Heart left ventricle (tissue), 16 donors: ENCODE measurements around the gene RASA4B. TPM values are rescaled to one million over a fixed set of nuclear protein-coding genes. Genes with fewer than 3 reads are reported as not detected.

Experiments
- ATAC-seq, 4 donors: fragments of 200-7000 bp; cut with Tn5 transposase; one replicate each; pipeline ENCODE4 v1.9.1; 2020 to 2022; ENCODE audit warnings: moderate library complexity in 4 of 4, mild to moderate bottlenecking in 3 of 4, moderate number of reproducible peaks in 1 of 4
- DNase-seq, 5 donors: peaks; one replicate each; pipeline ENCODE4 v3.0.0-alpha.2; 2020
- H3K27ac ChIP-seq, 12 donors: fragments of 200-600 bp; sonication (generic) in 4 of 12; one replicate each; pipeline versions ENCODE4 v1.5.0 to v1.8.0; 2016 to 2022; ENCODE audit warnings: mild to moderate bottlenecking in 2 of 12
- H3K27me3 ChIP-seq, 9 donors: fragments of 200-600 bp; sonication (generic) in 2 of 9; one replicate each; pipeline versions ENCODE4 v1.5.1 to v1.8.0; 2016 to 2022; ENCODE audit warnings: mild to moderate bottlenecking in 3 of 9
- H3K36me3 ChIP-seq, 9 donors: fragments of 200-600 bp; sonication (generic) in 2 of 9; one replicate each; pipeline versions ENCODE4 v1.5.0 to v1.8.0; 2018 to 2022; ENCODE audit warnings: mild to moderate bottlenecking in 2 of 9
- H3K4me1 ChIP-seq, 12 donors: fragments of 200-600 bp; sonication (generic) in 4 of 12; one replicate each; pipeline versions ENCODE4 v1.5.0 to v1.8.0; 2016 to 2022; ENCODE audit warnings: mild to moderate bottlenecking in 3 of 12
- H3K4me3 ChIP-seq, 12 donors: fragments of 200-600 bp; sonication (generic) in 4 of 12; one replicate each; pipeline versions ENCODE4 v1.5.0 to v1.8.0; 2017 to 2022; ENCODE audit warnings: mild to moderate bottlenecking in 9 of 12, moderate library complexity in 4 of 12
- H3K9me3 ChIP-seq, 12 donors: fragments of 200-600 bp; sonication (generic) in 4 of 12; one replicate each; pipeline versions ENCODE4 v1.5.0 to v1.8.0; 2016 to 2022; ENCODE audit warnings: mild to moderate bottlenecking in 1 of 12
- POLR2A ChIP-seq, 2 donors: fragments of 450-650 bp; IDR thresholded peaks; one replicate each; pipeline ENCODE4 v1.6.1; 2017; ENCODE audit warnings: antibody characterized with exemption in 2 of 2, mild to moderate bottlenecking in 2 of 2, moderate library complexity in 2 of 2
- WGBS, 4 donors: extraction: QIAGEN DNeasy Blood & Tissue Kit in 2 of 4; methylation state at CpG; one replicate each; pipeline versions ENCODE4 v1.1.5 to v1.1.7; 2013 to 2018; 5-methylcytosine and 5-hydroxymethylcytosine counted together
- intact Hi-C, 10 donors: fragments of 100-400 bp; cut with DNase I; formaldehyde crosslinking; loops; one replicate each; pipeline versions ENCODE4 v1.11.1 to v1.14.2; 2022
- polyA plus RNA-seq, 2 donors: library from polyadenylated mRNA; stranded (reverse); fragments of 200-250 nt; gene quantifications; one replicate each; pipeline ENCODE4 v1.2.3, GENCODE V29; 2013
- total RNA-seq, 9 donors: library from RNA; depleted of rRNA in 2 of 9; stranded (reverse); fragments of >200 nt in 2 of 9; fragmentation: NEBNext Ultra II Directional in 3 of 9; extraction: Animal tissue kit (Norgen Biotek cat#: 25700) in 3 of 9; gene quantifications; one replicate each; pipeline versions ENCODE4 v1.1.0 to v1.2.4, GENCODE V29; 2016 to 2023
- TF ChIP-seq, protein P1 (sequence below), 12 donors: fragments of 200-600 bp; sonication (generic) in 4 of 12; IDR thresholded peaks; one replicate each; pipeline versions ENCODE4 v1.5.0 to v1.8.0; 2018 to 2022; ENCODE audit warnings: antibody characterized with exemption in 12 of 12, mild to moderate bottlenecking in 5 of 12
- donor health status: ischemic (EF 13 %, LVEDD 7.1; RV severe dilation, severe dysfunction).
- donor health status: healthy with polysubstance abuse.
- donor health status: DM: no; HTN: yes; CAD: no.
- donor health status: DM: no; HTN: no; CAD: no.
- donor health status: ischemic (EF 25% LVEDD 6.9; RV normal size, moderate dysfunction).
- donor health status: ischemic (EF 25% LVEDD 5.7; RV mildly dilated, moderate dysfunction).
- donor health status: healthy.
- donor health status: DM: yes; HTN: yes; CAD: no.
- donor health status: ischemic (EF 35%, LVEDD 5.7; RV mildly dilated, moderate dysfunction).
- donor health status: nonischemic (EF 11% LVEDD 7.7; RV severe dilation, severe dysfunction).
- donor health status: DM: yes; HTN: yes; CAD: no.
- donor health status: PGD.
- donor health status: ischemic (EF 29% LVEDD 5.4; RV normal size, mild dysfunction).
- donor health status: nonischemic (EF 23%, LVEDD 6.1; RV moderate dilation, normal function).

The RASA4B gene
- total and polyA plus RNA-seq, 11 donors, result 2.7 to 28.1 (median 6.0) TPM

DNA sequence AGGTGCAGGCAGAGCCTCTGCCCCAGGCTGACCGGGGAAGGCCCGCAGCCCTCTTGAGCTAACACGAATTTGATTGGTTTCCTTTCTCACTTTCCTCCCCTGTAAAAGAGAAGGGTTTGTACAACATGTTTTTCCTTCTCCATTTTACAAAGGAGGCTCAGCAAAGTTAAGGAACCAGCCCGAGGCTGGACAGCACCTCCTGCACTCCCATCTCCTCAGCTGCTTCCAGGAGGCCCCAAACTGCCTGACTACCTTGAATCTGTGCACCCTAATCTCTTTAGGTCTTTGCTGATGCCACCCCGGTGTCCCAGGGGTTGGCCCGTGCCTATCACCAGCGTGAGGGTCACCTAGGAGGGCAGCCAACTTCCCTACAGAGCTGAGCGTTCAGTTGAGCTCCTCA, 57.1 kb downstream of the RASA4B start:
- no peak for DNase-seq
- Histone ChIP-seq H3K9me3 (no peaks in the 10 kb centered on the region), H3K4me3 (no peak overlapping the region), H3K27me3 (no peaks in the 10 kb centered on the region), H3K36me3 (peaks cover 0 to 41% (median 34%) of the 10 kb centered on the region in 9 donors), H3K4me1 (peaks cover 0 to 14% (median 11%) of the 10 kb centered on the region in 12 donors), H3K27ac (no peak overlapping the region)
- 80 to 87% (median 84%) methylated on average over 8 of the region's 8 CpGs for WGBS, 4 donors
- intact Hi-C loops, result no loop called here
- TF ChIP-seq, protein P1, sequence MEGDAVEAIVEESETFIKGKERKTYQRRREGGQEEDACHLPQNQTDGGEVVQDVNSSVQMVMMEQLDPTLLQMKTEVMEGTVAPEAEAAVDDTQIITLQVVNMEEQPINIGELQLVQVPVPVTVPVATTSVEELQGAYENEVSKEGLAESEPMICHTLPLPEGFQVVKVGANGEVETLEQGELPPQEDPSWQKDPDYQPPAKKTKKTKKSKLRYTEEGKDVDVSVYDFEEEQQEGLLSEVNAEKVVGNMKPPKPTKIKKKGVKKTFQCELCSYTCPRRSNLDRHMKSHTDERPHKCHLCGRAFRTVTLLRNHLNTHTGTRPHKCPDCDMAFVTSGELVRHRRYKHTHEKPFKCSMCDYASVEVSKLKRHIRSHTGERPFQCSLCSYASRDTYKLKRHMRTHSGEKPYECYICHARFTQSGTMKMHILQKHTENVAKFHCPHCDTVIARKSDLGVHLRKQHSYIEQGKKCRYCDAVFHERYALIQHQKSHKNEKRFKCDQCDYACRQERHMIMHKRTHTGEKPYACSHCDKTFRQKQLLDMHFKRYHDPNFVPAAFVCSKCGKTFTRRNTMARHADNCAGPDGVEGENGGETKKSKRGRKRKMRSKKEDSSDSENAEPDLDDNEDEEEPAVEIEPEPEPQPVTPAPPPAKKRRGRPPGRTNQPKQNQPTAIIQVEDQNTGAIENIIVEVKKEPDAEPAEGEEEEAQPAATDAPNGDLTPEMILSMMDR (IDR thresholded peaks at IDR 0.05), result no peak
- no peak for TF ChIP-seq POLR2A (IDR thresholded peaks at IDR 0.05)
- ATAC-seq, result no peak

DNA sequence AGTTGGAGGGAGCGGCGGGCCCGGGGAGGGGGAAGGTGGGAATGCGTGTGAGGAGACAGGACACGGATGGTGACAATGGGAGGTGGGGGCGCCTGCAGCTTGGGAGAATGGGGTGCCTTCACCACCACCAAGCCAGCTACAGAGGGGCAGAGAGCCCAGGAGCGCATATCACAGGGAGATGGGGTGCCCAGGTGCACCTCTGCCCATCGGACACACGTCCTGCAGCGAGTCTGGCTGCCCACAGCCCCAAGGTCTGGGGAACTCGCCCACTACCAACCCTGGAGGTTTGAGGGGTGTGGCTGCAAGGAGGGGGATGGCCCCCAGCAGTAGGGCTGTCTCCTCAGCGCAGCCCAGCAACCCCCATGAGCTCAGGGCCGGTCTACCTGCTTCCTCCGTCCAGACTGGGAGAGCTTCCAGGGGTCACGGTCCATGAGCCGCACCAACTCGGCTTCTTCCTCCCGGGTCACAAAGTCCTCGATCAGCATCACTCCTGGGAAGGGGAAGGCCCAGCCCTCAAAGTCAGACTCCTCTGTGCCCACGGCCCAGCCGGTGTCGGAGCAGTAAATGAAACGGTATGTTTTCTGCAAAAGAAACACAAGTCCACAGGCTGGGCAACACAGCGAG, 58.2 kb downstream of the RASA4B start:
- no peak for TF ChIP-seq POLR2A (IDR thresholded peaks at IDR 0.05)
- TF ChIP-seq, protein P1 (IDR thresholded peaks at IDR 0.05), result no peak
- Histone ChIP-seq H3K4me3 (no peak overlapping the region), H3K36me3 (peaks cover 0 to 44% (median 34%) of the 10 kb centered on the region in 9 donors), H3K4me1 (peaks cover 0 to 12% (median 10%) of the 10 kb centered on the region in 12 donors), H3K9me3 (no peaks in the 10 kb centered on the region), H3K27ac (no peak overlapping the region), H3K27me3 (no peaks in the 10 kb centered on the region)
- intact Hi-C loops, result loop anchor here in 1 of 10 donors (10.0 kb wide), 1 partner anchor 55 kb away; no protein-coding TSS in a partner anchor
- ATAC-seq (no peak), DNase-seq (no peak)
- 92 to 95% (median 94%) methylated on average over 19 to 24 of the region's 24 CpGs for WGBS, 4 donors

DNA sequence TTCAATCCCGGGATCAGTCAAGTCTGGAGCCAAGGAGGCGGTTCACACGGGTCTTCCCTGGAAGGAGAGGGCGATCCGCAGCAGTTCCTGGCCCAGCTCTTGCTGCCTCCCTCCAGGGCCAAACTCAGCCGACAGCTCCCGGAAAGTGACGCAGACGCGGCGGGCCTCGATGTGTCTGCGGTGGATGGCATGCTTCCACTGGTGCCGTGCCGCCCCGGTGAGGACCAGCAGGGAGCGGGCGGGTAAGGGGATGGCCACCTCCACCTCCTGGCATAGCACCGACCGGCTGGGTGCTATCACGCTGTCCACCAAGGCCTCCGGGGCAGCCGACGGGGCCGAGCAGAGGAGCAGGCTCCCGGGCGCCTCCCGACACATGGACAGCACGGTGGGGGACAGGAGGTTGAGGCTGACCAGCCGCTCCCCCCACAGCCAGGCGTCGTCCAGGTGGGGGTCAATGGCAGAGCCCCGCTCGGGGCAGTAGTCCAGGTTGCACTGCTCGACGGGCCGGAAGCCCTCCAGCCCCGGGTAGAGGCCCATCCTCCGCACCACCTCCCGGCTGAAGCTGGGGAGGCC, 60.1 kb downstream of the RASA4B start:
- ATAC-seq, result no peak
- H3K4me1 ChIP-seq, result peaks cover 0 to 7% (median 0%) of the 10 kb centered on the region in 12 donors
- H3K27me3 ChIP-seq, result no peaks in the 10 kb centered on the region
- no peak for DNase-seq
- H3K36me3 ChIP-seq, result peaks cover 0 to 44% (median 34%) of the 10 kb centered on the region in 9 donors
- no peaks in the 10 kb centered on the region for H3K9me3 ChIP-seq
- intact Hi-C loops, result loop anchor here in 1 of 10 donors (10.0 kb wide), 1 partner anchor 53 kb away; no protein-coding TSS in a partner anchor
- no peak overlapping the region for H3K4me3 ChIP-seq
- H3K27ac ChIP-seq, result no peak overlapping the region
- TF ChIP-seq POLR2A (IDR thresholded peaks at IDR 0.05), result no peak
- TF ChIP-seq, protein P1 (IDR thresholded peaks at IDR 0.05), result no peak
- 94 to 96% (median 95%) methylated on average over 22 to 40 of the region's 40 CpGs for WGBS, 4 donors

DNA sequence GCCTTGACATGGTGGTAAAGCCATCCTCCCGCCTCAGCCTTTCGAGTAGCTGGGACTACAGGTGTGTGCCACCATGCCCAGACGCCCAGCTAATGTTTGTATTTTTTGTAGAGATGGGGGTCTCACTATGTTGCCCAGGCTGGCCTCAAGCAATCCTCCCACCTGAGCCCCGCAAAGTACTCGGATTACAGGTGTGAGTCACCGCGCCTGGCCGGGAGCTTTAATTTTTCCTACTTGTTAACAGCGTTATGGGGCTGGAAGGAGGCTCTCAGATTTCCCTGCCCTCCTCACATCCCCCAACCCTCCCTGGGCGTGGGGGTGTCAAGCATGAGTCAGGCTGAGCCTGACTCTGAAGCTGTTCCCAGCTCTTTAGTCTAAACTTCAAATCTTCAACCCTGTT, 61.2 kb downstream of the RASA4B start:
- no peak for DNase-seq
- no peak overlapping the region for H3K27ac ChIP-seq
- no peak overlapping the region for H3K4me3 ChIP-seq
- intact Hi-C loops, result loop anchor here in 1 of 10 donors (10.0 kb wide), 1 partner anchor 52 kb away; no protein-coding TSS in a partner anchor
- WGBS, 4 donors, result 88 to 95% (median 93%) methylated on average over 9 to 10 of the region's 10 CpGs
- no peak for TF ChIP-seq POLR2A (IDR thresholded peaks at IDR 0.05)
- no peak for ATAC-seq
- no peaks in the 10 kb centered on the region for H3K27me3 ChIP-seq
- no peaks in the 10 kb centered on the region for H3K9me3 ChIP-seq
- peaks cover 0 to 11% (median 0%) of the 10 kb centered on the region in 12 donors for H3K4me1 ChIP-seq
- peaks cover 0 to 44% (median 34%) of the 10 kb centered on the region in 9 donors for H3K36me3 ChIP-seq
